WTC11 (cell line): ENCODE results near the gene COG1. TPM values are rescaled to one million over a fixed set of nuclear protein-coding genes. Genes with fewer than 3 reads are reported as not detected.
"Not testable (repeated sequence)": the region's sequence is repeated elsewhere in the genome, so short reads cannot be mapped to it uniquely, and the experiment has no call there.

ENCODE experiments used
- ATAC-seq: fragments of 200-7000 bp; cut with Tn5 transposase; 2 replicates; pipeline ENCODE4 v1.10.0; 2021; ENCODE audit warnings: mild to moderate bottlenecking, moderate library complexity
- CTCF ChIA-PET: fragments of 300-600 bp; sonication (Branson Sonifier 250); formaldehyde crosslinking; loops from one replicate; lab custom pipeline; 2021; ENCODE audit warnings: antibody characterized with exemption; lab: Charles Lee
- POLR2A ChIA-PET: fragments of 350-600 bp; sonication (Branson Sonifier 250); formaldehyde crosslinking; loops from one replicate; lab custom pipeline; 2021; ENCODE audit warnings: antibody characterized with exemption; lab: Charles Lee
- DNase-seq: peaks from one replicate; pipeline ENCODE4 v3.0.0; 2021; ENCODE audit warnings: low spot score
- H3K27ac Mint-ChIP-seq: 2 replicates; pipeline ENCODE4 v1.8.0; 2021; ENCODE audit warnings: mixed read lengths
- H3K27me3 Mint-ChIP-seq: 2 replicates; pipeline ENCODE4 v1.8.0; 2021; ENCODE audit warnings: low read depth, mild to moderate bottlenecking, moderate library complexity, mixed read lengths
- H3K36me3 Mint-ChIP-seq: 2 replicates; pipeline ENCODE4 v1.8.0; 2021; ENCODE audit warnings: mixed read lengths
- H3K4me1 Mint-ChIP-seq: 2 replicates; pipeline ENCODE4 v1.8.0; 2022; ENCODE audit warnings: mixed read lengths
- H3K4me3 Mint-ChIP-seq: 2 replicates; pipeline ENCODE4 v1.8.0; 2021; ENCODE audit warnings: mild to moderate bottlenecking, moderate library complexity, mixed read lengths
- H3K9me3 Mint-ChIP-seq: 2 replicates; pipeline ENCODE4 v1.8.0; 2021; ENCODE audit warnings: mixed read lengths
- CBFB ChIP-seq: sonication (generic); formaldehyde crosslinking; IDR thresholded peaks from 2 replicates; pipeline ENCODE4 v1.8.1; 2022; ENCODE audit warnings: mild to moderate bottlenecking, low read depth, missing genetic modification reagents
- CREM ChIP-seq: sonication (generic); formaldehyde crosslinking; IDR thresholded peaks from 2 replicates; pipeline ENCODE4 v1.8.1; 2022; ENCODE audit warnings: mild to moderate bottlenecking, missing genetic modification reagents, moderate library complexity
- ELF4 ChIP-seq: sonication (generic); formaldehyde crosslinking; IDR thresholded peaks from 2 replicates; pipeline ENCODE4 v1.8.1; 2022; ENCODE audit warnings: low read depth, mild to moderate bottlenecking, moderate library complexity, missing genetic modification reagents
- FOXJ3 ChIP-seq: sonication (generic); formaldehyde crosslinking; IDR thresholded peaks from 2 replicates; pipeline ENCODE4 v1.9.0; 2021; ENCODE audit warnings: missing genetic modification reagents, mild to moderate bottlenecking, borderline replicate concordance
- FOXK1 ChIP-seq: sonication (generic); formaldehyde crosslinking; IDR thresholded peaks from 2 replicates; pipeline ENCODE4 v1.8.0; 2022; ENCODE audit warnings: mild to moderate bottlenecking, moderate library complexity, missing genetic modification reagents
- FOXP4 ChIP-seq: sonication (generic); formaldehyde crosslinking; IDR thresholded peaks from 2 replicates; pipeline ENCODE4 v1.8.0; 2022; ENCODE audit warnings: mild to moderate bottlenecking, missing genetic modification reagents
- HMGA2 ChIP-seq: fragments of 250-450 bp; sonication (Bioruptor Pico); IDR thresholded peaks from 2 replicates; pipeline ENCODE4 v1.4.0; 2021; ENCODE audit warnings: mild to moderate bottlenecking, moderate library complexity
- JUN ChIP-seq: sonication (generic); formaldehyde crosslinking; IDR thresholded peaks from 2 replicates; pipeline ENCODE4 v1.8.0; 2023; ENCODE audit warnings: mild to moderate bottlenecking, missing genetic modification reagents
- KAT7 ChIP-seq: sonication (generic); formaldehyde crosslinking; IDR thresholded peaks from 2 replicates; pipeline ENCODE4 v1.8.1; 2023; ENCODE audit warnings: missing genetic modification reagents, mild to moderate bottlenecking, borderline replicate concordance
- NFE2L1 ChIP-seq: sonication (generic); formaldehyde crosslinking; IDR thresholded peaks from 2 replicates; pipeline ENCODE4 v1.8.1; 2023; ENCODE audit warnings: missing genetic modification reagents
- NR2C2 ChIP-seq: sonication (generic); formaldehyde crosslinking; IDR thresholded peaks from 2 replicates; pipeline ENCODE4 v1.8.0; 2022; ENCODE audit warnings: mild to moderate bottlenecking, missing genetic modification reagents
- PRRX2 ChIP-seq: fragments of 250-450 bp; sonication (Bioruptor Pico); IDR thresholded peaks from 2 replicates; pipeline ENCODE4 v1.8.0; 2021; ENCODE audit warnings: mild to moderate bottlenecking
- SMAD4 ChIP-seq: sonication (generic); formaldehyde crosslinking; IDR thresholded peaks from 2 replicates; pipeline ENCODE4 v1.8.0; 2022; ENCODE audit warnings: mild to moderate bottlenecking, missing genetic modification reagents
- SOX15 ChIP-seq: fragments of 250-450 bp; sonication (Bioruptor Pico); IDR thresholded peaks from 2 replicates; pipeline ENCODE4 v1.9.0; 2021; ENCODE audit warnings: mild to moderate bottlenecking
- TCF7 ChIP-seq: sonication (generic); formaldehyde crosslinking; IDR thresholded peaks from 2 replicates; pipeline ENCODE4 v1.8.0; 2022; ENCODE audit warnings: mild to moderate bottlenecking, low read depth, missing genetic modification reagents, moderate library complexity
- USF2 ChIP-seq: sonication (generic); formaldehyde crosslinking; IDR thresholded peaks from 2 replicates; pipeline ENCODE4 v1.8.1; 2023; ENCODE audit warnings: mild to moderate bottlenecking, missing genetic modification reagents, moderate library complexity
- ZNF121 ChIP-seq: sonication (generic); formaldehyde crosslinking; IDR thresholded peaks from 2 replicates; pipeline ENCODE4 v1.8.0; 2023; ENCODE audit warnings: missing genetic modification reagents
- ZNF219 ChIP-seq: sonication (generic); formaldehyde crosslinking; IDR thresholded peaks from 2 replicates; pipeline ENCODE4 v1.8.0; 2023; ENCODE audit warnings: missing genetic modification reagents, mild to moderate bottlenecking, borderline replicate concordance
- ZNF317 ChIP-seq: sonication (generic); formaldehyde crosslinking; IDR thresholded peaks from 2 replicates; pipeline ENCODE4 v1.8.1; 2023; ENCODE audit warnings: low read depth, mild to moderate bottlenecking, moderate library complexity, missing genetic modification reagents, borderline replicate concordance
- ZNF416 ChIP-seq: fragments of 250-450 bp; sonication (Bioruptor Pico); IDR thresholded peaks from 2 replicates; pipeline ENCODE4 v1.9.0; 2021; ENCODE audit warnings: mild to moderate bottlenecking, inconsistent platforms
- ZNF532 ChIP-seq: fragments of 250-450 bp; sonication (Bioruptor Pico); IDR thresholded peaks from 2 replicates; pipeline ENCODE4 v1.9.0; 2021; ENCODE audit warnings: mild to moderate bottlenecking, borderline replicate concordance
- total RNA-seq: library from RNA; stranded (reverse); gene quantifications from 3 replicates; pipeline ENCODE4 v1.2.3, GENCODE V29; 2021
- TF ChIP-seq, protein P1 (sequence below): sonication (generic); formaldehyde crosslinking; IDR thresholded peaks from 2 replicates; pipeline ENCODE4 v1.8.1; 2022; ENCODE audit warnings: low read depth, mild to moderate bottlenecking, moderate library complexity, missing genetic modification reagents, borderline replicate concordance

Gene COG1
- total RNA-seq, 1 experiment from 2014 or later, result 22.6 TPM

DNA sequence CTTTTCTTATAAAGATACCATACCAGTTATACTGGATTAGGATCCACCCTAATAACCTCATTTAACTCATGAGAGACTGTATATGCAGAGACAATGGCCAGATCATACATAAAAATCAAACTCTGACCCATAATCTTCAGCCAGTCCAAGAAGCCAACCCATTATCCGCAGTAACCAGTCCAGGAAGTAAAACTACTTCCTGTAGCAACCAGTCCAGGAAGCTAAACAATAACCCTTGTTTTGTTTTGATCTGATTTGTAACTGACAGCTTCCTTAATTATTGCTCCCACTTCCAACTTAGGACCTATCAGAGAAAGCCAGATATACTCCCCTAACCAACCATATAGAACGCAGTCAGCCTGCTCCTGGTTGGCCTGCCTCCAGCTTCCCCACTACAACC is 47.2 kb upstream of the COG1 start:
- TF ChIP-seq KAT7 (CRISPR knock-in tag), result no peak
- no peak for TF ChIP-seq SMAD4 (CRISPR knock-in tag)
- TF ChIP-seq TCF7, result no peak
- TF ChIP-seq, protein P1, sequence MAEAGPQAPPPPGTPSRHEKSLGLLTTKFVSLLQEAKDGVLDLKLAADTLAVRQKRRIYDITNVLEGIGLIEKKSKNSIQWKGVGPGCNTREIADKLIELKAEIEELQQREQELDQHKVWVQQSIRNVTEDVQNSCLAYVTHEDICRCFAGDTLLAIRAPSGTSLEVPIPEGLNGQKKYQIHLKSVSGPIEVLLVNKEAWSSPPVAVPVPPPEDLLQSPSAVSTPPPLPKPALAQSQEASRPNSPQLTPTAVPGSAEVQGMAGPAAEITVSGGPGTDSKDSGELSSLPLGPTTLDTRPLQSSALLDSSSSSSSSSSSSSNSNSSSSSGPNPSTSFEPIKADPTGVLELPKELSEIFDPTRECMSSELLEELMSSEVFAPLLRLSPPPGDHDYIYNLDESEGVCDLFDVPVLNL (CRISPR knock-in tag), result no peak
- no peak for TF ChIP-seq FOXJ3
- TF ChIP-seq SOX15 (CRISPR knock-in tag), result no peak
- TF ChIP-seq FOXK1 (CRISPR knock-in tag), result no peak
- no peak for TF ChIP-seq CBFB
- no peak for TF ChIP-seq ZNF121 (CRISPR knock-in tag)
- no peak for TF ChIP-seq USF2 (CRISPR knock-in tag)
- no peak for TF ChIP-seq ZNF532
- TF ChIP-seq JUN (CRISPR knock-in tag), result no peak
- TF ChIP-seq CREM, result no peak
- TF ChIP-seq ZNF416 (CRISPR knock-in tag), result no peak
- TF ChIP-seq HMGA2 (CRISPR knock-in tag), result no peak
- TF ChIP-seq NR2C2 (CRISPR knock-in tag), result no peak
- H3K36me3 Mint-ChIP-seq, result peaks cover 5% of the 10 kb centered on the region; the same call in 1 of the 2 replicates
- ChIA-PET CTCF (interaction anchor here (1.6 kb wide), 1 partner anchor 160 kb away, joined by 4 read pairs; no protein-coding TSS in a partner anchor), POLR2A (no interaction called here)
- peaks cover 2% of the 10 kb centered on the region; the same call in 1 of the 2 replicates for H3K27me3 Mint-ChIP-seq
- H3K9me3 Mint-ChIP-seq, result peaks cover 21% of the 10 kb centered on the region
- ATAC-seq (no peak), DNase-seq (no peak)
- H3K4me3 Mint-ChIP-seq, result no peak overlapping the region
- 0 out of 2 replicates have a peak, but pooled peaks cover 2% of the 10 kb centered on the region for H3K4me1 Mint-ChIP-seq
- no peak overlapping the region for H3K27ac Mint-ChIP-seq

DNA sequence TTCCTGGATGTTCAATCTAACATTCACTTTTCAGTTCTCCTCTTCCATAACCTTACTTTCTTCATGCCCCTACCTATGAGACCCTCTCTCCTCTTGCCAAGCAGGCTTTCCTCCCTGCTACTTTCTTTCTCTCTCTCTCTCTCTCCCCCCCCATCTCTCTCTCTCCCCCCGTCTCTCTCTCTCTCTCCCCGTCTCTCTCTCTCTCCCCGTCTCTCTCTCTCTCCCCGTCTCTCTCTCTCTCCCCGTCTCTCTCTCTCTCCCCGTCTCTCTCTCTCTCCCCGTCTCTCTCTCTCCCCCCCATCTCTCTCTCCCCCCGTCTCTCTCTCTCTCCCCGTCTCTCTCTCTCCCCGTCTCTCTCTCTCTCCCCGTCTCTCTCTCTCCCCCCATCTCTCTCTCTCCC is 45.1 kb upstream of the COG1 start:
- H3K9me3 Mint-ChIP-seq, result peaks cover 21% of the 10 kb centered on the region
- POLR2A ChIA-PET, DNase-seq, H3K4me1 Mint-ChIP-seq, H3K27me3 Mint-ChIP-seq, H3K36me3 Mint-ChIP-seq, CTCF ChIA-PET, H3K27ac Mint-ChIP-seq, ATAC-seq, H3K4me3 Mint-ChIP-seq: not testable (repeated sequence)

GRCh38 chr17:73148540-73149334 is 44.1 kb upstream of the COG1 start:
- H3K4me3 Mint-ChIP-seq, result no peak overlapping the region
- H3K27ac Mint-ChIP-seq, result no peak overlapping the region
- ChIA-PET CTCF (no interaction called here), POLR2A (no interaction called here)
- H3K36me3 Mint-ChIP-seq, result peaks cover 5% of the 10 kb centered on the region; the same call in 1 of the 2 replicates
- H3K27me3 Mint-ChIP-seq, result peaks cover 2% of the 10 kb centered on the region; the same call in 1 of the 2 replicates
- H3K9me3 Mint-ChIP-seq, result peaks cover 21% of the 10 kb centered on the region
- H3K4me1 Mint-ChIP-seq, result no peaks in the 10 kb centered on the region
- no peak for ATAC-seq
- no peak for DNase-seq
- no peak for TF ChIP-seq PRRX2 (CRISPR knock-in tag)
- no peak for TF ChIP-seq ELF4 (CRISPR knock-in tag)
- no peak for TF ChIP-seq FOXP4
- TF ChIP-seq ZNF317 (CRISPR knock-in tag), result no peak
- TF ChIP-seq, protein P1 (CRISPR knock-in tag), result no peak
- TF ChIP-seq ZNF219 (CRISPR knock-in tag), result no peak
- no peak for TF ChIP-seq NFE2L1 (CRISPR knock-in tag)
